ENCODE data around the gene GXYLT2.

DNA sequence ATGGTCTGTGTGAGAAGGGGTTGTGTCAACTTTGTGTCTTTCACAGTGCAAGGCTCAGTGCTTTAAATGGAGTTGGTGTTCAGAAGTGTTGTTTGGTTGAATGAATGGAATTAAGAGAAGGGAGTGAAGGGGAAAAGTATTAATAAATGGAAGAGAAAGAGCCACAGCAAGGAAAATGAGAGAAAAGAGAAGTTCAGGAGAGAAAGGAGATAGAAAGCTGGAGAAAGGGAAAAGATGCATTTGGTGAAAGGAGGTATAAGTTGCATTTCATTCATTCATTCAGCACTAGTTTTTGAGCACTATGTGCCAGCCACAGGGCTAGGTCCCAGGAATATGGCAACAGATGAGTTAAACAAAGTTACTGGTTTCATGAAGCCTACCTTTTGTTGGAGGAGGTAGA, 74.5 kb downstream of the GXYLT2 start:
- TF ChIP-seq, protein P1, sequence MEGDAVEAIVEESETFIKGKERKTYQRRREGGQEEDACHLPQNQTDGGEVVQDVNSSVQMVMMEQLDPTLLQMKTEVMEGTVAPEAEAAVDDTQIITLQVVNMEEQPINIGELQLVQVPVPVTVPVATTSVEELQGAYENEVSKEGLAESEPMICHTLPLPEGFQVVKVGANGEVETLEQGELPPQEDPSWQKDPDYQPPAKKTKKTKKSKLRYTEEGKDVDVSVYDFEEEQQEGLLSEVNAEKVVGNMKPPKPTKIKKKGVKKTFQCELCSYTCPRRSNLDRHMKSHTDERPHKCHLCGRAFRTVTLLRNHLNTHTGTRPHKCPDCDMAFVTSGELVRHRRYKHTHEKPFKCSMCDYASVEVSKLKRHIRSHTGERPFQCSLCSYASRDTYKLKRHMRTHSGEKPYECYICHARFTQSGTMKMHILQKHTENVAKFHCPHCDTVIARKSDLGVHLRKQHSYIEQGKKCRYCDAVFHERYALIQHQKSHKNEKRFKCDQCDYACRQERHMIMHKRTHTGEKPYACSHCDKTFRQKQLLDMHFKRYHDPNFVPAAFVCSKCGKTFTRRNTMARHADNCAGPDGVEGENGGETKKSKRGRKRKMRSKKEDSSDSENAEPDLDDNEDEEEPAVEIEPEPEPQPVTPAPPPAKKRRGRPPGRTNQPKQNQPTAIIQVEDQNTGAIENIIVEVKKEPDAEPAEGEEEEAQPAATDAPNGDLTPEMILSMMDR (IDR thresholded peaks at IDR 0.05 in 2 of 3, conservative IDR thresholded peaks at IDR 0.05 in 1 of 3; ENCODE audit: control insufficient read depth in 2 of 3, extremely low read depth in 1 of 3, insufficient read depth in 1 of 3, low read depth in 3 of 3, low read length in 3 of 3) = no peak
- TF ChIP-seq SMC3 (IDR thresholded peaks at IDR 0.05; ENCODE audit: borderline replicate concordance, low read length) = no peak
- TF ChIP-seq EP300 (IDR thresholded peaks at IDR 0.05; ENCODE audit: borderline replicate concordance in 1 of 2, control insufficient read depth in 1 of 2, low read depth in 2 of 2, low read length in 2 of 2) = no peak
- TF ChIP-seq ATF7 (IDR thresholded peaks at IDR 0.05; ENCODE audit: low read depth) = no peak
- TF ChIP-seq POLR2A (IDR thresholded peaks at IDR 0.05; ENCODE audit: low read depth, low read length) = no peak
- no peak for TF ChIP-seq BCL11A (IDR thresholded peaks at IDR 0.05; ENCODE audit: low read depth, low read length)
- TF ChIP-seq HDAC2 (IDR thresholded peaks at IDR 0.05) = no peak
- TF ChIP-seq SREBF2 (IDR thresholded peaks at IDR 0.05; ENCODE audit: low read length) = no peak
- no peak for TF ChIP-seq TAF1 (IDR thresholded peaks at IDR 0.05; ENCODE audit: borderline replicate concordance, low read depth, low read length)
- no peak for TF ChIP-seq MYC (IDR thresholded peaks at IDR 0.05; ENCODE audit: insufficient read depth, insufficient read length, insufficient replicate concordance, low read length, severe bottlenecking)
- no peak for TF ChIP-seq NRF1 (conservative IDR thresholded peaks at IDR 0.05; ENCODE audit: low read depth, low read length)

Measured in GM12878 (cell line).